ENCODE measurements around the gene GNAL.

The GNAL gene

DNA sequence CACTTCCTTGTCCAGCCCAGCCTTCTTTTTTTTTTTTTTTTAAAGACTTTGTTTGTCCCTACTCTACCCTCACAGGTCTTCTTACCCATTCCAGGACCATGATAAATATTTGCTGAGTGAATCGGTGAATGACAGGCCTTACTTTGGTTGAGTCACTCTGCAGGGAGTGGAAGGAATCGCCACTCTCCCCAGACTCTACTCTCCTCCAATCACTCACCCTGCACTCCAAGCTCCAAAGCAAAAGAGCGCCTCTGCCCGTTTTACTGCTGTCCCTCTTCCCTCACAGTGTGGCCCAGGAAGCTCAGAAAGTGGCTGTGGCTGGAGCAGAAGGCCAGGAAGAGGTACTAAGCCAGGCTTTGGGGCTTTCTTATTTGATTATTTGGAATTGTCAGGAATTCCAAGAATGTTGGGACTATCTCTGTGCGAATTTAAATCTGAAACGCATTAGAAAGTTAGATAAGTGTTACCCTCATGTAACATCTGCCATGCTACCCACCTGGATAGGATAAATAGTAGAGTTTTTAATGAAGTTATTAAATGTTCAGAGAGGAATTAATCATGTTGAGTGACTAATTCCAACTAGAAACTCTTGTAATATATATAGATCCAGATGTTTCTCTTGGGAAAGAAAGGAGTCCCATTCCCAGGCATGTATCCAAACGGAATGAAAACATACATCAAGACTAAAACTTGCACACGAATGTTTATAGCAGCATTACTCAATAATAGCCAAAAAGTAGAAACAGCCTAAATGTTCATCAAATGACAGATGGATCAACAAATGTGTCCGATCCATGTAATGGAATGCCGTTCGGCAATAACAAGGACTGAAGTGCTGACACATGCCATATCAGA lies 119.2 kb downstream of the GNAL start:
- no peak for DNase-seq (ENCODE audit: low read depth)

DNA sequence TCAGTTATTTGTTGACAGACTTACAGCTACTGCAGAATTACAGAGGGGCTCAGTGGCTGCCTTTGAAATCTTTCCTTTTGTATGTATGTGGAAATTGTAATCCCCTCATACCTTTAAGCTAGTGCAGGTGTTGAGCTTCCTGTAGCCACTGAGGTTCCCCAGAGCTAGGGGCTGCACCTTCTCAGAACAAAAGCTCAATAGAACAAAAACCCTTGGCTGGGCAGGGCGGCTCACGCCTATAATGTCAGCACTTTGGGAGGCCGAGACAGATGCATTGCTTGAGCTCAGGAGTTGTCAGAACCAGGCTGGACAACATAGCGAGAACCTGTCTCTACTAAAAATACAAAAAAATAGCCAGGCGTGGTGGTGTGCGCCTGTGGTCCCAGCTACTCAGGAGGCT lies 120.8 kb downstream of the GNAL start:
- DNase-seq (ENCODE audit: low read depth): no peak

DNA sequence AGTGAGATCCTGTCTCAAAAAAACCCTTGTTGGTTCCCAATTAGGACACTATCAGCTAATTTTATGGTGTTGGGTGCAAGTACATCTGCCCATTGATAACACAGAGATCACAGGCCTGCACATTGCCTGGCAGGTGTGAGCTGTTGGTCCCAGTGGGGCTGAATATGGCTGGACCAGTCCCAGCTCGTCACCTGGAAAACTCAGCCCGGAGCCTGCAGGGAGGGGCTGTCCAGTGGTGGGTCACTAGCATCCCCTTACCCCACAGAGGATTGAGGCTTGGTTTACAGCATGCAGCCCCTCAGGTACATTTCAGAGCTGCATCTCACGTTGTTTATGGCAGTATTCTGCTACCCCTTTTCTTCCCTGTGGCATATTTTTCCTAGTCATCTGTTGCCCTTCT lies 121.3 kb downstream of the GNAL start:
- DNase-seq (ENCODE audit: low read depth): no peak

DNA sequence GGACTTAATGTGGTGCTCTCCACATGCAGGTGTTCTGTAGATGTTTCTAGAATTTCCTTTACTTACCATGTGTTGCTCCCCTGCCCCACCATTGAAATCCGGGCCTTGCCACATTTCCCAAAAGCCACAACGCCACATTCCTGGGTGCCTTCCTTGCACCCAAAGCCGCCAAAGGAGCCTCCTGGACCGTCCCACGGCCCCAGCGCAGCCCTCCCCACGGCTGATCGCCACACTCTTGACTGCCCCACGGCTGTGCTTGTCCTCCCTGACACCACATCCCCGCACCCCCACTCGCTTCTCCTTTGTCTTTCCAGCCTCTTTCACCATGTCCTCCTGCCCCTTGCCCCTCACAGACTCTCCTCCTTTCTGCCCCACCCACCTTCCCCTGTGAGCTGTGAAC lies 121.9 kb downstream of the GNAL start:
- no peak for DNase-seq (ENCODE audit: low read depth)

DNA sequence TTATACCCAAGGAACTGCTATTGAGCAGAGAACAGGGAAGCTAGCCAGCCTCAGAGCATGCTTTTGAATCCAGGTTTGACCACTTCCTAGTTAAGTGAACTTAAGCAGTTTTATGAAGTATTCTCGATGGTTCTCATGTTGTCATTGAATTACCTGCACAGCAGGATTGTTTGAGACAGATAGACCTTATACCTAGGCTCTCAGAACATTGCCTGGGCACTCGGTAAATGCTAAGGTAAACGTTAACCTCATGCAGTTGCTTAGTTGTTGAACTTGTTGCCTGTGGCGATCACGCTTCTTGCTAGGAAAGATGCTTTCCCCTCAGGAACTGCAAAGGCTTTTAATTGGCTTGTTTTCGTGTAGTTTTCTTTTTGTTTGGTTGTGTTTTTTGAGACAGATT lies 128.2 kb downstream of the GNAL start:
- DNase-seq (ENCODE audit: low read depth): no peak

DNA sequence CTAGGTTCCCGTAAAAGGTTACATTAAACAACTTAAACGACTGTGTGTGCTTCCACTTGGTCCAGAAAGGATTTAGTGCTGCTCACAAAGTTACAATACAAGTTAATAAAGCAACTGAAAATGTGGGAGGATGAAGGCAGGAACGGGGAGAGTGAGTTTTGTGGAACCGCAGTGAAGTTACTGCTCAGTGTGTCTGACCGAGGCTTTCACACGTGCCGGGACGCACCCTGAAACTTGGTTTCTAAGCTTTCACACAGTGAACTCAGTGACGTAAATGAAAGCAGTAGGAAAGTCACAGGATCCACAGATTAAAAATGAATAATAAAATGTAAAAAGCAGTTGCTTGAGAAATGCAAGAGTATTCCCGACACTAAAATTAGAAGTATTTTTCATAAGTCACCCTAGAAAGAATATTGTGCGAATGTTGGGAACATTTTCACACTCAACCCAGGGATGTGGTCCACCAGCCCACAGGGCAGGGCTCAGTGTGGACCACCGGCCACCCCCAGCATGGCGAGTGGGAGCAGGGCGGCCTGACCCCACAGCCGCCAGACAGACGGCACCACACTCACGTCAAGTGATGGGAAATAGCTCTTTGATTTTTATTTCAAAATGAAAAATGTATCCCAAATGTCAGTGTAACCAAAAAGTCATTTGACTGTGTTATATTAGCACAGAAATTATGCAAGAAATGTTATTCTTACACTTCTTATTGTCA lies 129.6 kb downstream of the GNAL start:
- DNase-seq (ENCODE audit: low read depth): no peak

DNA sequence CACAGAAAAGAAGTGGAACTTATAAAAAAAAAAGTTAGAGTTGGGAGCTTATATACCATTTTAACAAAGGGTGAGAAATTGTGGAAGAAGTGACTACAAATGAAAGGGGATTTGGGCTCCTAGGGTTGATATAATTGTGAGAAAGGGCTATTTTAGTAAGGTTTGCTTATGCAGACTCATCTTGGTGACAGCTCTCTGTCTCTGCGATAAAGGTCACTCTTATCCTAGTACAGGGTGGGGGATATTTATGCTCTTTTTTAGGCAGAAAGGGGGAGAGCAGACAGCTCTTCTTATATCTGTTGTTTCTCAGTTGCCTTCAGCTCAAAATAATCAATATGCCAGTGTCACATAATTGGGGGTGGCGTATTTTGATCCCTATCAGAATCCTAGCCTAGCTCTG lies 130.9 kb downstream of the GNAL start:
- DNase-seq (ENCODE audit: low read depth): no peak

DNA sequence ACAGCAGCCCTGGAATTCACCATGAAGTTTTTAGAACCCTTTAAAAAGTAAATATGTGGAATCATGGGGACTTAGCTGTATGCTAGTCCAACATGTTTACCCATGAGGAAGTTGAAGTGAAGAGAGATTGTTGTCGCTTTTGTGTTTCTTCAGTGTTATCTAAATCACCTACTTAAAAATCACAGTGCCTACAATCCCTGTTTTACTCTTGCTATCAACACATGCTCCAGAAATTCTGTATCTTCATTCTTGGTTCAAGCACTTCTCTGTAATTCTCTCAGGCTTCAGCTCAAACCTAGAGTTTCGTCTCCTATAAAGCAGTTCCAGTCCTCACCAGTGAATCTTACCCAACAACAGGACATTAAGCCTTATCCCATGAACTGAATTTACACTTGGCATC lies 131.6 kb downstream of the GNAL start:
- no peak for DNase-seq (ENCODE audit: low read depth)

DNA sequence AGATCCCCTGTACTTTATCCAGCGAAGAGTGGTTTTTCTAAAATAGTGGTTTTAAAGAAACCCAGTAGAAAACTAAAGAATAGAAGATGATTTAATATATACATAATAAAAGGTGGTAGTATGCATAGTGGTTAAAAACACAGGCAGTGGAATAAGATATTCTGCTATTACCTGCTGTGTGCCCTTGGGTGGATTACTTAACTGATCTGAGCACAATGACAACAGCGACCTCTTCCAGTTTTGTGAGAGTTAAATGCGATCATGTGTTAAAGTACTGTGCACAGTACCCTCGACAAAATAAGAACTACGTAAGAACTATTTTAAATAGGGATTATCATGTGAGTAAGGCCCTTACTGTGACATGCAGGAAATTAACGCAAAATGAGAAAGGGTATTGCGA lies 132.1 kb downstream of the GNAL start:
- no peak for DNase-seq (ENCODE audit: low read depth)

DNA sequence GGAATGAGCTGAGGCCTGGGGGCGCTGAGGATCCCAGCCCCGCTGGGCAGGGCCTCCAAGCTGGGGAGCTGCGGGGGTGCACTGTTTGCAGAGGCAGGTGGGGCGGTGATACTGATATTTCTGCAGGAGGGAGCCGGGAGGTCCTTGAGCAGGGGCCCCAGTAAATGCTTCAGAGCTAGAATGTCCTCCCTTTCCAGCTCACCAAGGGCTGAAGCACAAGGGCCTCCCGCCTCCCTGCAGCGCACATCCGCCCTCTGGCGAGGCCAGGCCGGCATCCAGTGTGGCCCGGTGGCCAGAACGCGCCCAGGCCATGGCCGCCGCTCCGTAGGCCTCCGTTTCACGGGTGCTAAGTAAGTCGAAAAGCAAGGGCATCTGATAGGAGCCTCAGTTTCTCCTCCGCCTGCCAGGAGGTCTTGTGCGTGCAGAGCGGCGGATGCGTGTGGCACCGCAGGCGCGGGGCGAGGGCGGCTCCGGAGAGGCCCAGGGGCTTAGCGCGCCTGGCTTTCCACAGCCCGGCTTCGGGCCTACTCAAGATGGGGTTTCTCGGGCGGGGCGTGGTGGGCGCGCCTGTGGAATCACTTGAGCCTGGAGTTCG lies 132.7 kb downstream of the GNAL start:
- no peak for DNase-seq (ENCODE audit: low read depth)

DNA sequence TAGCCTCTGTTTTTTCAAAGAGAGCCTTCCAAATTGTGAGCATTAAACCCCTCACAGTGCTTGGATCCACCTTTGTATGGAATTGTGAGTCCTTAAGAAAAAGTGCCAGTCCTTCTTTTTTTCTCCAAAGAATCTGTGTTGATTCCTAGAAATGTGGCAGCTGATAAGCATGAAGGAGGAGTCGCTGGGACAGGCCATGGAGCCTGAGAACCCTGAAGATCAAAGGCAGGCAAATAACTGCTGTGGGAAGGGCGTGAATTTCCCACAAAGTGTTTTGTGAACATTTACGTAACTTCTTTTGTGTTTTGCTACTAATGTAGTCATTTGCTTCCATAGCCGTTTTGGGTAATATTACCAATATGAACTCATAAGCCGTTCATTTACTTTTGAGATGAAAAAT lies 134.5 kb downstream of the GNAL start:
- DNase-seq (ENCODE audit: low read depth): no peak

DNA sequence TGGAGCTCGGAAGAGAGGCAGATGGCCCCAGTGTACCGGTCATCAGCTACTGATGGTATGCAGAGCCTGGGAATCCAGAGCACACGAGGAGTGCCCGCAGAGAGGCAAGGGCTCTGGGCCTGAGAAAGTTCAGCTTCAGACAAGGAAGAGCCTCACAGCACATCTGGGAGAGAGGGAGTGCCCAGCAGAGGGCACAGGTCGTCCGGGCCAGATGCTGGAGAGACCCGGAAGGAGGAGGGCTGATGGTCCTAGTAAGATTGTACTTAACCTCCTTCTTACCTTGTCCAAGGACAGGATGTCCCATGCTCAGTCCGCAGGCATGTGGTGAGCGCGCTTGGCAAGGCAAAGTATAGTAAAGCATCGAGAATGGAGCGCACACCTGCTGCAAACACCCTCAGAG lies 137.8 kb downstream of the GNAL start:
- DNase-seq (ENCODE audit: low read depth): no peak

DNA sequence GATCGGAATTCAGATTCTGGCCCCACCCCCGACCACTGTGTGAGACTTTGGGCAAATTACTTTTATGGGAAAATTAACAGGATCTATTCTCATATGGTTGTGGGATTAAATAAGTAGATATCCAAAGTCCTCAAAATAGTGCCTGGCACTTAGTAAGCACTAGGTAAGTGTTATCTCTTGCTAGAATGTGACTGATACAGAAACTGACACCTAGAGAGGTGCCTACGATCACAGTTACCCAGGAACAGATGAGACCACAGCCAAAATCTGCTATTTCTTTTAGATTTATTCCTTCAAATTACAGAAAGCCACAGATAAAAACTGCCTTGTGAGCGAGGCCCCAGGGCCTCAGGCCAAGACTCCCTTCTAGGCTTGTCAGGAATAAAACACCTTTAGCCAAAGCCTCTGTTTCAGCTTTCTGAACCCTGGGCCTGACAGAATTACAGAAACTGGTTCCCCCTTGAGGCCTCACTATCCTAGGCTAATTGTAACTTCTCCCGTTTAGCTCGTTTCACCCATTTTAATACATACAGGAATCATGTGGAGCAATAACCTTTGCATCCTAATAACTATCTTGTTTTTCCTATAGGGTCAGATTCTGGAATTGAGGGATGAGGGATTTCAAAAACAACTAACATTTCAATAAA lies 139.8 kb downstream of the GNAL start:
- no peak for DNase-seq (ENCODE audit: low read depth)

DNA sequence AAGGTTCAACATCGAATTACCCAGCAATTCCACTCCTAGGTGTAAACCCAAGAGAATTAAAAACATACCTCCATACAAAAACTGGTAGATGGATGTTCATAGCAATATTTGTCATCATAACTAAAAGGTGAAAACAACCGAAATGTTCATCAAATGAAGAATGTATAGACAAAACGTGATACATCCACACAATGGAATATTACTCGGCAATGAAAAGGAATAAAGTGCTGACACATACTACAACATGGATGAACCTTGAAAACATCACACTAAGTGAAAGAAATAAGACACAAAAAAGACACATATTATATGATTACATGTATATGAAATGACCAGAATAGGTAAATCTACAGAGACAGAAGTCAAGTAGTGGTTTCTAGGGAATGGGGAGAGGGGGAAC lies 141.5 kb downstream of the GNAL start:
- DNase-seq (ENCODE audit: low read depth): no peak

DNA sequence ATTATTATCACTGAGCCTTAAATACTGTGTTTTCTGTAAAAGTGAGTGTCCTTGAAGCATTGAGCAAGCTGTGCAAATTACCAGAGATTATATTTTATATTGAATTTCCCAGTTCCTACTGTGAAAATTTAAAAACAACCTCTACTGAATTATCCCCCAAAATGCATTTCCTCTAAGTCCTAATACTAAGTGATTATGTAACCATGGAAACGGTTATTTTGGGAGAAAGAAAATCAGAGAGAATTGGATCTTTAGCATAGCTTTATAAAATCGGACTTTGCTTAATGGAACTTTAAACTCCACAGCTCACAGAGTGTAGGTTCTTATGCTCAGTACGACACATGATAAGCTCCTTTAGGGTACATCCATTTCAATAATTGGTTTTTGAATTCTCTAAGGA lies 142.9 kb downstream of the GNAL start:
- DNase-seq (ENCODE audit: low read depth): no peak

DNA sequence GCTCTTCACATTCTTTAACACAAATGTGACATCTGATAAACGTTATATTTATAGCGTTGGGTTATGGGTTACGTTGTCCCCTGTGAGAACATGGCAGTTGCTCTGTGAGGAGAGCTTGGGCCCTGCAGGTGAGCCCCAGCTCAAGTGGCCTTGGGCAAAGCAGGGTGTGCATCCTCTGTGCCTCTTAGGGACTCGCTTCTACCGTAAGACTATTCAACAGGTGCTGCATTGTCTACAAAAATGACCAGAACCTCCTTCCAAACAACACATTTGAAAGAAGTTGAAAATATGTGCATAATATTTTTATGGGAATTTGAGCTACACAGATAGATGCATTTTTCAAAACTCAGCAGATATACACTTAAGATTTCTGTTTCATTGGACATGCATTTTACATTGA lies 145.7 kb downstream of the GNAL start:
- no peak for DNase-seq (ENCODE audit: low read depth)

DNA sequence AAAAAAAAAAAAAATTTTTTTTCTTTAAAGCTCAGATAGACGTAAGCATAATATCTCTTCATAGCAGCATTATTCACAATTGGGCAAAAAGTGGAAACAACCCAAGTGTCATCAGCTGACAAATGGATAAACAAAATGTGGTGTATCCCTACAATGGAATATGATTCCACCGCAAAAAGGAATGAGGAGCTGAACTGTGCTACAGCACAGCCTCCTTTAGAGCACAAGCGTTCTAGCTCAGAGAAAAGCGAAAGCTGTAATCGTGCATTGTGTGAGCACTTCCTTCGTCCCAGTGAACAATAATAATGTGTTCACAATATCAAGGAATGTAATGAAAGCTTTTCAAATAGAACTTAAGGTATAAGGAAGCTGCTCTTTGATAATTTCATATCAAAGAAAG lies 150.5 kb downstream of the GNAL start:
- DNase-seq (ENCODE audit: low read depth): no peak

DNA sequence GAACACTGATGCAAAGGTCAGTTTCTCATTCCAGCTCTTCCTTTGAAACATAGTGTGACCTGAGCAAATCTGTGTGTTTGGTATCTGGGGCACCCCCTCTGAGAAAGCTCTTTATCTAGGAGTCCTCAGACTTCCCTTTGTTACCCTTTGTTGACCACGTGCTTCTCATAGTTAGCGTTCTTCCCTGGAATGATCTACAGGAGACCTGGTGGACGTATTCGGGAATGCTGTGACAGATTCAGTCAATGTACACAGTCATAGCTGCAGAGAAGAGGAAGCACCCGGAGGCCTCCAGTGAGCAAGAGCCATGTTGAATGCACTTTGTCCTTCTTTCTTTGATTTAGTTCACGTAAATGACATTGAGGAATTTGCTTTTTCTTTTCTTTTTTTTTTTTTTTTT lies 151.4 kb downstream of the GNAL start:
- no peak for DNase-seq (ENCODE audit: low read depth)

DNA sequence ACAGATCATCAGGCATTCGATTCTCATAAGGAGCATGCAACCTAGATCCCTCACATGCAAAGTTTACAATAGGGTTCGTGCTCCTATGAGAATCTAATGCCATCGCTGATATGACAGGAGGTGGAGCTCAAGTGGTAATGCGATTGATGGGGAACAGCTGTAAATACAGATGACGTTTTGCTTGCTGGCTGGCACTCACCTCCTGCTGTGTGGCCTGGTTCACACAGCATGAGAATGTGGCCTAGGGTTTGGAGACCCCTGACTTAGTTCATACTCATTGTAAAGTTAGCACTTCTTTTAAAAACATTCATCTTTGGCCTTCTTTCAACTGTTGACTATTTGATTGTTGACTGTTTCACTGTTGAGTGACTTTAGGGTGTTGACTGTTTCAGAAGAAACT lies 153.5 kb downstream of the GNAL start:
- no peak for DNase-seq (ENCODE audit: low read depth)

DNA sequence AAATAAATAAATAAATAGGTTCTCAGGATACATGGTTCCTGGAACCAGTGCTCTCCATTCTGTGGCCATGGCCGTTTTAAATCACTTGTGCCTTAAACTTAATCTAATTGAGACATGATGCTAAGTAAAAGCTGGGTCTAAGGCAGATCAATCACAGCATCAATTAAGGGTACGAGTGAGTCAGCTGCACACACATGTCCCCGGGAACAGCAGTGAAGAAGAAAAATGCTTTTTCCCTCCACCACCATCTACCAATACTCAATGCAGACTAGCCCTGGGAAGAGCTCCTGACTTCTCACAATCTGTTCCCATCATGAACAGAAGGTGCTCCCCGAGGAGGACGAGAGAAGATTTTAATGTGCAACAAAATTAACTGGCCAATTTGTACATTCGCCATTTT lies 155.4 kb downstream of the GNAL start:
- no peak for DNase-seq (ENCODE audit: low read depth)

DNA sequence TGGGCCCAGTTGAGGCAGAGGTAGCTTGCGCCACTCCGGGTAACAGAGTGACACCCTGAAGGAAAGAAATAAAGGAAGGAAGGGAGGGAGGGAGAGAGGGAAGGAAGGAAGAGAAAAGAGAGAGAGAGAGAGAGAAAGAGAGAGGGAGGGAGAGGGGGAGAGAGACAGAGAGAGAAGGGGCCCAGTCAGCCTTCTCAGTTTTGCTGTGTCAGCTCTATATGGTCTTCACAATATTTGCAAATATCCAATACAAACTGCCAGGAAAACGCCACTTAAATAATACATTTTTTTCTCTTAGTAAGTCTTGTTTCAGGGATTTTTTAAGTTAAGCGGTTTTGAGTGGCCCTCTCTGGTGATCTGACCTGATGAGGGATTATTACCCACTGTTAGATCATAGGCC lies 156.6 kb downstream of the GNAL start:
- DNase-seq (ENCODE audit: low read depth): no peak

DNA sequence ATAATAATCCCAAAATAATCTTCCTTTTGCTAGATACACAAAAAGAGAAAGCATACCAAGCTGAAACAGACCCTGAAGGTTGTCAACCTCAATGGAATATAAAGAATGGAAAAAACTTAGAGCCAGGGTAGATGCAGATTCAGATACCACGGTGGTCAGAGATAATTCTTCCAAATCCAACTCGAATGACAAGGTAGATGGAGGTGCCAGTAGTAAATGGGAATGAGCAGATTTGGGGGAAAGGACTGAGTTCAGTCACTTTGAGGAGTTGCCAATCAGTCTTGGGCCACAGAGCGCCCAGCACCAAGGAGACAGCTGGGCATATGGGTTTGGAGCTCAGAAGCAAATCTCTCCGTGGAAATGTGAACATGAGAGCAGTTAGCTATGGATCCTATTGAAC lies 158.7 kb downstream of the GNAL start:
- DNase-seq (ENCODE audit: low read depth): no peak

DNA sequence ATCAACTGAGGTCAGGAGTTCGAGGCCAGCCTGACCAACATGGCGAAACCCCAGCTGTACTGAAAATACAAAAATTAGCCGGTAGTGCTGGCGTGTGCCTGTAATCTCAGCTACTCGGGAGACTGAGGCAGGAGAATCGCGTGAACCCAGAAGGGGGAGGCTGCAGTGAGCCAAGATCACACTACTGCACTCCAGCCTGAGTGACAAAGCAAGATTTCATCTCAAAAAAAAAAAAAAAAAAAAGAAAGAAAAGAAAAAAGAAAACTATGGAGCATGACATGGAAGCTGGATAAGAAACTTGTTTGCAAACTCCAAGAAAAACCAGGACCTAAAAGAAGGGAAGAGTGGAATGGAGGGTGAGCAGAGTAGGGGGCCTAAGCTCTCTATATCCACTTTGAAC lies 160.2 kb downstream of the GNAL start:
- DNase-seq (ENCODE audit: low read depth): no peak
